PFSK-1 (cell line): ENCODE measurements around the gene CACNA1C.

ENCODE experiments used
- FOXP2 ChIP-seq: optimal IDR thresholded peaks from 2 replicates; pipeline ENCODE3; 2011; ENCODE audit warnings: borderline replicate concordance, control low read depth, inconsistent platforms; ENCODE audit not compliant: insufficient read depth; ENCODE audit errors: extremely low read length, extremely low read depth
- POLR2AphosphoS5 ChIP-seq: IDR thresholded peaks from 2 replicates; pipeline ENCODE4 v1.6.1; 2012; ENCODE audit warnings: low read depth, mild to moderate bottlenecking, control low read depth, low read length, moderate library complexity
- SIN3A ChIP-seq: IDR thresholded peaks from 2 replicates; pipeline ENCODE4 v1.6.1; 2012; ENCODE audit warnings: mild to moderate bottlenecking, low read length, moderate library complexity, borderline replicate concordance; ENCODE audit not compliant: insufficient read depth
- TAF1 ChIP-seq: IDR thresholded peaks from 2 replicates; pipeline ENCODE4 v1.6.1; 2012; ENCODE audit warnings: low read length, control low read depth, borderline replicate concordance; ENCODE audit not compliant: insufficient read depth
- TF ChIP-seq, protein P1 (sequence below), 2 experiments: IDR thresholded peaks; 2 replicates each; pipeline versions ENCODE4 v1.6.1 to v1.8.0; 2011 to 2012; ENCODE audit warnings: low read depth in 2 of 2, low read length in 2 of 2, control low read depth in 1 of 2, inconsistent platforms in 1 of 2, mild to moderate bottlenecking in 1 of 2, moderate library complexity in 1 of 2; ENCODE audit not compliant: insufficient read depth in 1 of 2

The CACNA1C gene

DNA sequence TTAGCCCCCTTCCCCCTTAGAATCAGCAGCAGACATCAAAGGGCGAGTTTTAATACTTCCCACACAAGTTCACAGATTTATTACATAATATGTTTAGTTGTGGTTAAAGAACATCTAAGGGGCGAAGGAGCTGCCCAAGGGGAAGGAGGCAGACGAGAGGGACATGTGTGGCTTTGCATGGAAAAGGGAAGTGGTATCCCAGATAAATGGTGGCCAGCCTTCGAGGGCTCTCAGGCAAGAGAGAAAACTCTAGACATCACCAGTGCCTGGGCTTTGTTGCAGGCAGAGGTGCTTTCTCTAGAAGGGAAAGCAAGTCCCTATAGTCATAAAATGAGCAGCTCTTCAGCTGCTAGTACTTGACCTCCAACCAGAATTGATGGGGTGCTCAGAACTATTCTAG, 121.2 kb downstream of the CACNA1C start:
- TF ChIP-seq POLR2AphosphoS5 (no peak), FOXP2 (no peak), SIN3A (no peak)
- TF ChIP-seq, protein P1, sequence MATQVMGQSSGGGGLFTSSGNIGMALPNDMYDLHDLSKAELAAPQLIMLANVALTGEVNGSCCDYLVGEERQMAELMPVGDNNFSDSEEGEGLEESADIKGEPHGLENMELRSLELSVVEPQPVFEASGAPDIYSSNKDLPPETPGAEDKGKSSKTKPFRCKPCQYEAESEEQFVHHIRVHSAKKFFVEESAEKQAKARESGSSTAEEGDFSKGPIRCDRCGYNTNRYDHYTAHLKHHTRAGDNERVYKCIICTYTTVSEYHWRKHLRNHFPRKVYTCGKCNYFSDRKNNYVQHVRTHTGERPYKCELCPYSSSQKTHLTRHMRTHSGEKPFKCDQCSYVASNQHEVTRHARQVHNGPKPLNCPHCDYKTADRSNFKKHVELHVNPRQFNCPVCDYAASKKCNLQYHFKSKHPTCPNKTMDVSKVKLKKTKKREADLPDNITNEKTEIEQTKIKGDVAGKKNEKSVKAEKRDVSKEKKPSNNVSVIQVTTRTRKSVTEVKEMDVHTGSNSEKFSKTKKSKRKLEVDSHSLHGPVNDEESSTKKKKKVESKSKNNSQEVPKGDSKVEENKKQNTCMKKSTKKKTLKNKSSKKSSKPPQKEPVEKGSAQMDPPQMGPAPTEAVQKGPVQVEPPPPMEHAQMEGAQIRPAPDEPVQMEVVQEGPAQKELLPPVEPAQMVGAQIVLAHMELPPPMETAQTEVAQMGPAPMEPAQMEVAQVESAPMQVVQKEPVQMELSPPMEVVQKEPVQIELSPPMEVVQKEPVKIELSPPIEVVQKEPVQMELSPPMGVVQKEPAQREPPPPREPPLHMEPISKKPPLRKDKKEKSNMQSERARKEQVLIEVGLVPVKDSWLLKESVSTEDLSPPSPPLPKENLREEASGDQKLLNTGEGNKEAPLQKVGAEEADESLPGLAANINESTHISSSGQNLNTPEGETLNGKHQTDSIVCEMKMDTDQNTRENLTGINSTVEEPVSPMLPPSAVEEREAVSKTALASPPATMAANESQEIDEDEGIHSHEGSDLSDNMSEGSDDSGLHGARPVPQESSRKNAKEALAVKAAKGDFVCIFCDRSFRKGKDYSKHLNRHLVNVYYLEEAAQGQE (IDR thresholded peaks at IDR 0.05; ENCODE audit: insufficient read depth in 1 of 2, low read depth in 2 of 2, low read length in 2 of 2): no peak

DNA sequence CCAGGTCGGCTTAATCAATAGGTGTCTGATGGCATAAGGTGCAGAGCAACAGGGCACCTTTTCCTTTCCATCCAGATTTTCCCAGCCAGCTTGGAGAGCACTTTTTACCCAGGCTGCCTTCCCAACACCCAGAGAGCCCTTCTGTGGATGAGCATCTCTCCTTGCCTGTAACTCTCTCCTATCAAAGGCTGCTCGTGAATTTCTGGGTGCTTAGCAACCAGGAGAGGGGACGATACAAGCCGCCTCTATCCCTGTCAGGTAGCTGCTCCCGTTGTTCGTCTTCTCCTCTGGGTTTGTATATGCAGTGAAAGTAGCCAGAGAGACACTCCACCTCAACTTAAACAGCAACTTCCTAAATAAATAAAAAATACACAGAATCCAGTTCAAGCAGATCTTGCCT, 124.2 kb downstream of the CACNA1C start:
- TF ChIP-seq POLR2AphosphoS5 (no peak), SIN3A (no peak), TAF1 (no peak), FOXP2 (no peak)
- TF ChIP-seq, protein P1 (IDR thresholded peaks at IDR 0.05; ENCODE audit: insufficient read depth in 1 of 2, low read depth in 2 of 2, low read length in 2 of 2): no peak

DNA sequence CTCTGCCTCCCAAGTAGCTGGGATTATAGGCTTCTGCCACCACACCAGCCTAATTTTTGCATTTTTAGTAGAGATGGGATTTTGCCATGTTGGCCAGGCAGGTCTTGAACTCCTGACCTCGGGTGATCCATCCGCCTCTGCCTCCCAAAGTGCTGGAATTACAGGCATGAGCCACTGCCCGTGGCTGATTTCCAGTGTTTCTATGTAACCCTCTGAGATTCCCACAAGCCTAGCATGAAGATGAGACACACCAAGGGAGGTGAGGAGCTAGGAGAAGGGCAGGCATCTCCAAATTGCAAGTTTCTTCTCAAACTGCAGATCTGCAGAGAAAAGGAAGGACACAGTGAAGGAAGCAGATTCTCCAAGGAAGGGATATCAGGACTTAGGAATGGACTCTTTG, 125.0 kb downstream of the CACNA1C start:
- TF ChIP-seq TAF1 (no peak), FOXP2 (no peak), POLR2AphosphoS5 (no peak), SIN3A (no peak)
- TF ChIP-seq, protein P1 (IDR thresholded peaks at IDR 0.05; ENCODE audit: insufficient read depth in 1 of 2, low read depth in 2 of 2, low read length in 2 of 2): no peak

DNA sequence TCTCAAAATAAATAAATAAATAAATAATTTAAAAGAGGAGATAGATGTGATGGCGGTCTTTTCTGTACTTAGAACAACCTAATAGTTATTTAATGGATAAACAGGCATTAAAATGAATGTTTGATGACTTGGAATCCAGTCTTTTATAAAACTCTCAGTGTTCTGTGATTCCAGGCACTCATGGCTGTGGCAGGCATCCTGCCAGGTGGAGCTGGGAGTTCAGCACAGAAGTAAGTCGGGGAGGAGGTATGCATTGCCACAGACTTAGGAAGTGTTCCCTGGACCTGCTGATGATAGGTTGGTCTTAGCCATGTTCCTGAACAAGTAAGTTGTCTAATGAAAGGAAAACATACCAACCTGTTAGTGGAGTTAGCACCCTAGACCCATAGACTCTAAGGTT, 126.3 kb downstream of the CACNA1C start:
- TF ChIP-seq TAF1: no peak
- TF ChIP-seq, protein P1 (IDR thresholded peaks at IDR 0.05; ENCODE audit: insufficient read depth in 1 of 2, low read depth in 2 of 2, low read length in 2 of 2): no peak
- no peak for TF ChIP-seq POLR2AphosphoS5
- no peak for TF ChIP-seq SIN3A
- TF ChIP-seq FOXP2: no peak
